SK-N-SH treated with all-trans-retinoic acid at 6 μM for 48 hours (cell line): ENCODE measurements around the gene ARID1B.

Experiments
- ATAC-seq: fragments of 200-7000 bp; cut with Tn5 transposase; 3 replicates; pipeline ENCODE4 v1.9.1; 2020; ENCODE audit warnings: mild to moderate bottlenecking, moderate library complexity
- ARNTL ChIP-seq: fragments of 450-650 bp; formaldehyde crosslinking; IDR thresholded peaks from 2 replicates; pipeline ENCODE4 v1.5.0; 2020; ENCODE audit warnings: low read depth, mild to moderate bottlenecking, moderate library complexity, borderline replicate concordance
- BACH2 ChIP-seq: fragments of 250-450 bp; sonication (Bioruptor Pico); IDR thresholded peaks from 2 replicates; pipeline ENCODE4 v1.9.0; 2021; ENCODE audit warnings: mild to moderate bottlenecking, borderline replicate concordance
- CREB5 ChIP-seq: fragments of 250-450 bp; sonication (Bioruptor Pico); IDR thresholded peaks from 2 replicates; pipeline ENCODE4 v1.5.1; 2020; ENCODE audit warnings: low read depth, mild to moderate bottlenecking, moderate library complexity
- CSDC2 ChIP-seq: fragments of 250-450 bp; sonication (Bioruptor Pico); IDR thresholded peaks from 2 replicates; pipeline ENCODE4 v1.5.0; 2020; ENCODE audit warnings: mild to moderate bottlenecking, moderate library complexity
- CSRNP3 ChIP-seq: fragments of 250-450 bp; sonication (Bioruptor Pico); IDR thresholded peaks from 2 replicates; pipeline ENCODE4 v1.5.1; 2021; ENCODE audit warnings: mild to moderate bottlenecking, moderate library complexity
- ESRRG ChIP-seq: fragments of 250-450 bp; sonication (Bioruptor Pico); IDR thresholded peaks from 2 replicates; pipeline ENCODE4 v1.6.1; 2021; ENCODE audit warnings: mild to moderate bottlenecking
- GLIS3 ChIP-seq: fragments of 250-450 bp; sonication (Bioruptor Pico); IDR thresholded peaks from 2 replicates; pipeline ENCODE4 v1.5.0; 2020; ENCODE audit warnings: mild to moderate bottlenecking, moderate library complexity
- ISL1 ChIP-seq: fragments of 250-450 bp; sonication (Bioruptor Pico); IDR thresholded peaks from 2 replicates; pipeline ENCODE4 v2.1.2; 2022; ENCODE audit warnings: mild to moderate bottlenecking, moderate library complexity
- OSR1 ChIP-seq: fragments of 250-450 bp; sonication (Bioruptor Pico); IDR thresholded peaks from 2 replicates; pipeline ENCODE4 v1.8.0; 2022; ENCODE audit warnings: moderate library complexity, mild to moderate bottlenecking, inconsistent platforms
- PATZ1 ChIP-seq: fragments of 250-450 bp; sonication (Bioruptor Pico); IDR thresholded peaks from 2 replicates; pipeline ENCODE4 v1.8.0; 2020; ENCODE audit warnings: mild to moderate bottlenecking, moderate library complexity, borderline replicate concordance
- POU6F1 ChIP-seq: fragments of 250-450 bp; sonication (Bioruptor Pico); IDR thresholded peaks from 2 replicates; pipeline ENCODE4 v1.8.0; 2021; ENCODE audit warnings: low read depth, mild to moderate bottlenecking, moderate library complexity, borderline replicate concordance
- PPARA ChIP-seq: fragments of 250-450 bp; sonication (Bioruptor Pico); IDR thresholded peaks from 2 replicates; pipeline ENCODE4 v1.5.0; 2020; ENCODE audit warnings: mild to moderate bottlenecking, borderline replicate concordance
- RARB ChIP-seq: fragments of 250-450 bp; sonication (Bioruptor Pico); IDR thresholded peaks from 2 replicates; pipeline ENCODE4 v1.8.0; 2021; ENCODE audit warnings: mild to moderate bottlenecking, moderate library complexity
- SNAI2 ChIP-seq: fragments of 250-450 bp; sonication (Bioruptor Pico); IDR thresholded peaks from 2 replicates; pipeline ENCODE4 v1.5.0; 2020; ENCODE audit warnings: mild to moderate bottlenecking, moderate library complexity
- TCF4 ChIP-seq: fragments of 250-450 bp; sonication (Bioruptor Pico); IDR thresholded peaks from 2 replicates; pipeline ENCODE4 v1.8.0; 2021; ENCODE audit warnings: mild to moderate bottlenecking, moderate library complexity, borderline replicate concordance
- TOX ChIP-seq: fragments of 250-450 bp; sonication (Bioruptor Pico); IDR thresholded peaks from 2 replicates; pipeline ENCODE4 v1.8.0; 2021; ENCODE audit warnings: mild to moderate bottlenecking, moderate library complexity, borderline replicate concordance
- TSHZ2 ChIP-seq: fragments of 250-450 bp; sonication (Bioruptor Pico); IDR thresholded peaks from 2 replicates; pipeline ENCODE4 v1.5.0; 2020; ENCODE audit warnings: mild to moderate bottlenecking, moderate library complexity
- ZFP3 ChIP-seq: fragments of 250-450 bp; sonication (Bioruptor Pico); IDR thresholded peaks from 2 replicates; pipeline ENCODE4 v1.5.0; 2020; ENCODE audit warnings: mild to moderate bottlenecking, moderate library complexity
- ZFP30 ChIP-seq: fragments of 450-650 bp; formaldehyde crosslinking; IDR thresholded peaks from 2 replicates; pipeline ENCODE4 v1.5.0; 2022; ENCODE audit warnings: mild to moderate bottlenecking, moderate library complexity
- ZNF565 ChIP-seq: fragments of 450-650 bp; formaldehyde crosslinking; conservative IDR thresholded peaks from 2 replicates; pipeline ENCODE4 v1.5.0; 2020; ENCODE audit warnings: low read depth, mild to moderate bottlenecking, moderate library complexity
- ZNF70 ChIP-seq: fragments of 450-650 bp; formaldehyde crosslinking; IDR thresholded peaks from 2 replicates; pipeline ENCODE4 v1.5.0; 2020; ENCODE audit warnings: mild to moderate bottlenecking, moderate library complexity
- ZNF8 ChIP-seq: fragments of 450-650 bp; formaldehyde crosslinking; IDR thresholded peaks from 2 replicates; pipeline ENCODE4 v1.5.0; 2020; ENCODE audit warnings: mild to moderate bottlenecking, moderate library complexity

ARID1B gene

GRCh38 chr6:156884306-156884705 is 107.1 kb downstream of the ARID1B start:
- no peak for ATAC-seq
- TF ChIP-seq GLIS3 (CRISPR knock-in tag), result no peak
- TF ChIP-seq ZNF70 (CRISPR knock-in tag), result no peak
- TF ChIP-seq ARNTL (CRISPR knock-in tag), result no peak
- TF ChIP-seq ZNF565 (CRISPR knock-in tag), result no peak
- TF ChIP-seq TOX (CRISPR knock-in tag), result no peak
- no peak for TF ChIP-seq ZFP3
- TF ChIP-seq PATZ1, result no peak
- TF ChIP-seq SNAI2 (CRISPR knock-in tag), result no peak
- no peak for TF ChIP-seq CSDC2 (CRISPR knock-in tag)

- no peak for ATAC-seq
- no peak for TF ChIP-seq TSHZ2 (CRISPR knock-in tag)
- no peak for TF ChIP-seq OSR1 (CRISPR knock-in tag)
- no peak for TF ChIP-seq ZNF8 (CRISPR knock-in tag)
- TF ChIP-seq ISL1 (CRISPR knock-in tag), result no peak
- no peak for TF ChIP-seq ESRRG (CRISPR knock-in tag)
- no peak for TF ChIP-seq GLIS3 (CRISPR knock-in tag)
- TF ChIP-seq POU6F1, result no peak
- TF ChIP-seq ZFP30 (CRISPR knock-in tag), result no peak
- no peak for TF ChIP-seq PATZ1
- no peak for TF ChIP-seq CREB5 (CRISPR knock-in tag)
- TF ChIP-seq RARB (CRISPR knock-in tag), result no peak
- TF ChIP-seq ZNF70 (CRISPR knock-in tag), result no peak
- no peak for TF ChIP-seq ZNF565 (CRISPR knock-in tag)
- TF ChIP-seq ARNTL (CRISPR knock-in tag), result no peak
- TF ChIP-seq BACH2 (CRISPR knock-in tag), result no peak
- TF ChIP-seq SNAI2 (CRISPR knock-in tag), result no peak
- no peak for TF ChIP-seq TCF4
- no peak for TF ChIP-seq ZFP3
- TF ChIP-seq PPARA, result no peak
Observed at GRCh38 chr6:156885562-156885961, 108.4 kb downstream of the ARID1B start.

- no peak for ATAC-seq
- TF ChIP-seq GLIS3 (CRISPR knock-in tag) (no peak), CSDC2 (CRISPR knock-in tag) (no peak), CSRNP3 (no peak), OSR1 (CRISPR knock-in tag) (no peak), ZNF565 (CRISPR knock-in tag) (no peak), POU6F1 (no peak), PATZ1 (no peak), BACH2 (CRISPR knock-in tag) (no peak), CREB5 (CRISPR knock-in tag) (no peak)
Observed at GRCh38 chr6:156886409-156886808, 109.2 kb downstream of the ARID1B start.
